ENCODE measurements around the gene TRIM27. TPM values are rescaled to one million over a fixed set of nuclear protein-coding genes. Genes with fewer than 3 reads are reported as not detected.

Gene TRIM27
- polyA plus RNA-seq, 1 donor from 2014 or later: 79.7 TPM

- H3K9ac ChIP-seq (ENCODE audit: low read length): peak overlapping the region; percentile 66
- H3K27me3 ChIP-seq (ENCODE audit: insufficient read depth, low read depth, low read length): no peaks in the 10 kb centered on the region
- H3F3A ChIP-seq (ENCODE audit: insufficient read depth, low read length, poor library complexity, severe bottlenecking): peaks cover 9% of the 10 kb centered on the region
- H3K36me3 ChIP-seq (ENCODE audit: insufficient read depth, low read length): no peaks in the 10 kb centered on the region
- H3K9me3 ChIP-seq (ENCODE audit: low read length): no peaks in the 10 kb centered on the region
- H4K20me1 ChIP-seq (ENCODE audit: insufficient read depth): no peaks in the 10 kb centered on the region
- peak overlapping the region; percentile 69 for H3K27ac ChIP-seq (ENCODE audit: low read length)
- H2AFZ ChIP-seq (ENCODE audit: low read depth, low read length): peak overlapping the region; percentile 59
- H3K4me3 ChIP-seq (ENCODE audit: low read length): peak overlapping the region; percentile 77
- TF ChIP-seq REST (IDR thresholded peaks at IDR 0.05; ENCODE audit: borderline replicate concordance): peak; percentile 20
- TF ChIP-seq POLR2AphosphoS5 (IDR thresholded peaks at IDR 0.05): no peak
- TF ChIP-seq MXI1 (conservative IDR thresholded peaks at IDR 0.05; ENCODE audit: poor library complexity, severe bottlenecking): peak; percentile 76
- no peak for TF ChIP-seq CTCF (IDR thresholded peaks at IDR 0.05; ENCODE audit: poor library complexity, severe bottlenecking)
- peak; percentile 60 for TF ChIP-seq RAD21 (conservative IDR thresholded peaks at IDR 0.05)
- TF ChIP-seq TAF1 (IDR thresholded peaks at IDR 0.05; ENCODE audit: low read depth): peak; percentile 63
- no peak for TF ChIP-seq EP300 (conservative IDR thresholded peaks at IDR 0.05; ENCODE audit: poor library complexity, severe bottlenecking)
- TF ChIP-seq SMC3 (conservative IDR thresholded peaks at IDR 0.05; ENCODE audit: poor library complexity): no peak
- TF ChIP-seq EZH2 (IDR thresholded peaks at IDR 0.05; ENCODE audit: borderline replicate concordance, insufficient read depth, low read length, poor library complexity, severe bottlenecking): no peak
- peak overlapping the region; percentile 58 for H3K4me2 ChIP-seq (ENCODE audit: low read length)
- no peaks in the 10 kb centered on the region for H3K9me2 ChIP-seq (ENCODE audit: insufficient read depth, low read length)
- no peaks in the 10 kb centered on the region for H3K79me2 ChIP-seq (replicated peaks; ENCODE audit: insufficient read depth, low read length)
Measured at GRCh38 chr6:28863604-28864325, 60.0 kb downstream of the TRIM27 start.

GRCh38 chr6:28862077-28862476 is 61.7 kb downstream of the TRIM27 start:
- H3K79me2 ChIP-seq (replicated peaks; ENCODE audit: insufficient read depth, low read length): no peaks in the 10 kb centered on the region
- H3K27ac ChIP-seq (ENCODE audit: low read length): no peak overlapping the region
- H3K9me2 ChIP-seq (ENCODE audit: insufficient read depth, low read length): no peaks in the 10 kb centered on the region
- H3K4me2 ChIP-seq (ENCODE audit: low read length): no peak overlapping the region
- peaks cover 9% of the 10 kb centered on the region for H3F3A ChIP-seq (ENCODE audit: insufficient read depth, low read length, poor library complexity, severe bottlenecking)
- TF ChIP-seq EZH2 (IDR thresholded peaks at IDR 0.05; ENCODE audit: borderline replicate concordance, insufficient read depth, low read length, poor library complexity, severe bottlenecking) (no peak), TAF1 (IDR thresholded peaks at IDR 0.05; ENCODE audit: low read depth) (no peak)
- no peak overlapping the region for H2AFZ ChIP-seq (ENCODE audit: low read depth, low read length)
- no peak overlapping the region for H3K9ac ChIP-seq (ENCODE audit: low read length)
- H3K4me3 ChIP-seq (ENCODE audit: low read length): no peak overlapping the region
- H4K20me1 ChIP-seq (ENCODE audit: insufficient read depth): no peaks in the 10 kb centered on the region
- no peaks in the 10 kb centered on the region for H3K9me3 ChIP-seq (ENCODE audit: low read length)
- H3K27me3 ChIP-seq (ENCODE audit: insufficient read depth, low read depth, low read length): no peaks in the 10 kb centered on the region
- no peaks in the 10 kb centered on the region for H3K36me3 ChIP-seq (ENCODE audit: insufficient read depth, low read length)
